Mucosa of descending colon (tissue), 3 donors: ENCODE data around the gene CDH12. TPM values are rescaled to one million over a fixed set of nuclear protein-coding genes. Genes with fewer than 3 reads are reported as not detected.
"Not testable (repeated sequence)": the region's sequence is repeated elsewhere in the genome, so short reads cannot be mapped to it uniquely, and the experiment has no call there.

ENCODE experiments used
- ATAC-seq: fragments of 200-7000 bp; cut with Tn5 transposase; one replicate; pipeline ENCODE4 v1.9.1; 2020; ENCODE audit warnings: mild to moderate bottlenecking, moderate library complexity
- DNase-seq, 3 donors: peaks; one replicate each; pipeline ENCODE4 v3.0.0-alpha.2; 2020
- H3K36me3 ChIP-seq: fragments of 200-600 bp; one replicate; pipeline ENCODE4 v1.8.0; 2021; ENCODE audit warnings: low read depth, mild to moderate bottlenecking
- H3K4me1 ChIP-seq: fragments of 200-600 bp; one replicate; pipeline ENCODE4 v1.8.0; 2021; ENCODE audit warnings: low read depth, mild to moderate bottlenecking
- H3K4me3 ChIP-seq: fragments of 200-600 bp; one replicate; pipeline ENCODE4 v1.8.0; 2021; ENCODE audit warnings: mild to moderate bottlenecking
- H3K9me3 ChIP-seq: fragments of 200-600 bp; one replicate; pipeline ENCODE4 v1.8.0; 2021; ENCODE audit warnings: mild to moderate bottlenecking
- CTCF ChIP-seq: fragments of 200-600 bp; IDR thresholded peaks from one replicate; pipeline ENCODE4 v1.8.0; 2022; ENCODE audit warnings: antibody characterized with exemption, mild to moderate bottlenecking
- intact Hi-C, 2 donors: fragments of 100-400 bp; cut with DNase I in 1 of 2; cut with micrococcal nuclease in 1 of 2; formaldehyde crosslinking; loops; one replicate each; pipeline versions ENCODE4 v1.11.0 to v1.11.1; 2022; cut with DNase I, micrococcal nuclease
- total RNA-seq, 3 donors: library from RNA; stranded (reverse); fragmentation: NEBNext Ultra II Directional in 2 of 3; extraction: Animal tissue kit (Norgen Biotek cat#: 25700) in 2 of 3; gene quantifications; one replicate each; pipeline versions ENCODE4 v1.2.1 to v1.2.4, GENCODE V29; 2021 to 2023
- donor health status: DM: no; HTN: no; CAD: no; lungs with moderate emphysema.
- donor health status: DM: no; HTN: no; CAD: no.
- donor health status: DM: no; HTN: yes; CAD: no.

Gene CDH12
- total RNA-seq, 3 donors from 2014 or later, result 0.14 TPM; not detected in 2

- no peak for TF ChIP-seq CTCF
- intact Hi-C loops, result no loop called here
- no peak overlapping the region for H3K4me3 ChIP-seq
- H3K4me1 ChIP-seq, result no peaks in the 10 kb centered on the region
- DNase-seq (no peak), ATAC-seq (no peak)
- no peaks in the 10 kb centered on the region for H3K36me3 ChIP-seq
- no peaks in the 10 kb centered on the region for H3K9me3 ChIP-seq
Measured at GRCh38 chr5:22051881-22052280, 801.3 kb downstream of the CDH12 start.

GRCh38 chr5:22050931-22051330 is 802.2 kb downstream of the CDH12 start:
- Histone ChIP-seq H3K9me3 (no peaks in the 10 kb centered on the region), H3K4me3 (no peak overlapping the region), H3K4me1 (no peaks in the 10 kb centered on the region), H3K36me3 (no peaks in the 10 kb centered on the region)
- no peak for ATAC-seq
- intact Hi-C loops, result no loop called here
- no peak for DNase-seq
- no peak for TF ChIP-seq CTCF

GRCh38 chr5:22044229-22044628 is 808.9 kb downstream of the CDH12 start:
- no peaks in the 10 kb centered on the region for H3K9me3 ChIP-seq
- ATAC-seq, result no peak
- H3K36me3 ChIP-seq, result no peaks in the 10 kb centered on the region
- DNase-seq, result no peak
- intact Hi-C loops, result no loop called here
- no peaks in the 10 kb centered on the region for H3K4me1 ChIP-seq
- no peak overlapping the region for H3K4me3 ChIP-seq
- TF ChIP-seq CTCF, result no peak

GRCh38 chr5:22036061-22036460 is 817.1 kb downstream of the CDH12 start:
- intact Hi-C loops, result no loop called here
- H3K4me3 ChIP-seq, result no peak overlapping the region
- no peaks in the 10 kb centered on the region for H3K9me3 ChIP-seq
- no peak for ATAC-seq
- no peak for TF ChIP-seq CTCF
- DNase-seq, result no peak
- H3K36me3 ChIP-seq, result no peaks in the 10 kb centered on the region
- no peaks in the 10 kb centered on the region for H3K4me1 ChIP-seq

GRCh38 chr5:22033066-22033465 is 820.1 kb downstream of the CDH12 start:
- TF ChIP-seq CTCF, result no peak
- H3K9me3 ChIP-seq, result no peaks in the 10 kb centered on the region

GRCh38 chr5:22023784-22024183 is 829.4 kb downstream of the CDH12 start:
- DNase-seq, result no peak

More at GRCh38 chr5:22033066-22033465, 820.1 kb downstream of the CDH12 start:
- no peak for ATAC-seq
- no peak overlapping the region for H3K4me3 ChIP-seq
- DNase-seq, result no peak
- no peaks in the 10 kb centered on the region for H3K4me1 ChIP-seq
- no peaks in the 10 kb centered on the region for H3K36me3 ChIP-seq
- intact Hi-C loops, result no loop called here

GRCh38 chr5:22012893-22013292 is 840.3 kb downstream of the CDH12 start:
- H3K9me3 ChIP-seq, H3K36me3 ChIP-seq, DNase-seq, H3K4me1 ChIP-seq, H3K4me3 ChIP-seq, ATAC-seq, intact Hi-C loops: not testable (repeated sequence)

More at GRCh38 chr5:22023784-22024183, 829.4 kb downstream of the CDH12 start:
- Histone ChIP-seq H3K4me3 (no peak overlapping the region), H3K9me3 (no peaks in the 10 kb centered on the region), H3K36me3 (no peaks in the 10 kb centered on the region), H3K4me1 (no peaks in the 10 kb centered on the region)
- intact Hi-C loops, result no loop called here
- no peak for TF ChIP-seq CTCF
- no peak for ATAC-seq

- H3K4me1 ChIP-seq, intact Hi-C loops, H3K36me3 ChIP-seq, H3K9me3 ChIP-seq, DNase-seq, H3K4me3 ChIP-seq: not testable (repeated sequence)
- peak; percentile 69 for ATAC-seq
Measured at GRCh38 chr5:22010808-22011207, 842.3 kb downstream of the CDH12 start.

- H3K36me3 ChIP-seq, H3K4me1 ChIP-seq, H3K4me3 ChIP-seq, intact Hi-C loops, DNase-seq, H3K9me3 ChIP-seq, ATAC-seq: not testable (repeated sequence)
Measured at GRCh38 chr5:22001097-22001496, 852.0 kb downstream of the CDH12 start.
